Measurements from ENCODE around the gene SACM1L.

SACM1L gene

DNA sequence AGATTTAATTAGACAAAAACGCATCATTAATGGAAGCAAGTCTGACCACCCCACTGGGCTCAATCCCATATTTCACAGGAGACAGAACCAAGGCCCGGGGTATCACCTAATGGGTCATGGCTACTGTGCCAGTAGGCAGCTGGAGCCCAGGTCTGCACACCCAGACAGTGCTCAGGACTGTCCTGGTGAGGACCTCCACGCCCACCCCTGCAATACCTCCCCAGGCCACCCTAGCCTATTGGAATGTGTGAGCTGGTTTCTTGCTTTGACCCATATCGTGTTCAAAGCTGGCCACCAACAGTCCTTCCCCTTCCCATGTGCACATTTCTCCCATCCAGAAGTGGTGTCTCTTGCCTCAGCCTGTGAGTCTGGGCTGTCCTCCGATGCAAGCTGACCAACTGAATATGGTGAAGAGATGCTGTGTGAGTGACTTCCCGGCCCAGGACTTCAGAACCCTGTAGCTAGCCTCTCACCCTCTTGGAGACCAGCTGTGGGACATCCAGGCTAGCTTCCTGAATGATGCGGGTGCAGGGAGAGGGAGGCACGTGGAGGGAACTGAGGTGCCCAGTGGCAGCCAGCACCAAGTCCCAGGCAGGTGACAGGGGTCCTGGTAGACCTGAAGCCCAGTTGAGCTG is 88.0 kb downstream of the SACM1L start:
- Histone ChIP-seq H3K9ac (ENCODE audit: low read depth, low read length) (no peak overlapping the region), H3K27ac (ENCODE audit: low read length) (no peak overlapping the region), H4K20me1 (ENCODE audit: insufficient read depth, low read length) (0 out of 2 replicates have a peak, but pooled peaks cover 3% of the 10 kb centered on the region), H2AFZ (ENCODE audit: low read depth, low read length) (no peak overlapping the region), H3K9me3 (ENCODE audit: insufficient read depth, low read length, severe bottlenecking) (no peaks in the 10 kb centered on the region), H3K4me1 (ENCODE audit: insufficient read depth, low read length) (no peaks in the 10 kb centered on the region), H3K79me2 (ENCODE audit: insufficient read depth, low read length) (no peaks in the 10 kb centered on the region), H3K27me3 (ENCODE audit: insufficient read depth, low read length, poor library complexity) (no peaks in the 10 kb centered on the region), H3K36me3 (ENCODE audit: insufficient read depth, low read length) (0 out of 2 replicates have a peak, but pooled peaks cover 2% of the 10 kb centered on the region), H3K4me3 (ENCODE audit: low read depth in 1 of 2, low read length in 2 of 2) (no peak overlapping the region), H3K4me2 (ENCODE audit: insufficient read depth, low read length) (no peak overlapping the region)
- no peak for ATAC-seq (ENCODE audit: insufficient read depth, low read depth)
- TF ChIP-seq, protein P1, sequence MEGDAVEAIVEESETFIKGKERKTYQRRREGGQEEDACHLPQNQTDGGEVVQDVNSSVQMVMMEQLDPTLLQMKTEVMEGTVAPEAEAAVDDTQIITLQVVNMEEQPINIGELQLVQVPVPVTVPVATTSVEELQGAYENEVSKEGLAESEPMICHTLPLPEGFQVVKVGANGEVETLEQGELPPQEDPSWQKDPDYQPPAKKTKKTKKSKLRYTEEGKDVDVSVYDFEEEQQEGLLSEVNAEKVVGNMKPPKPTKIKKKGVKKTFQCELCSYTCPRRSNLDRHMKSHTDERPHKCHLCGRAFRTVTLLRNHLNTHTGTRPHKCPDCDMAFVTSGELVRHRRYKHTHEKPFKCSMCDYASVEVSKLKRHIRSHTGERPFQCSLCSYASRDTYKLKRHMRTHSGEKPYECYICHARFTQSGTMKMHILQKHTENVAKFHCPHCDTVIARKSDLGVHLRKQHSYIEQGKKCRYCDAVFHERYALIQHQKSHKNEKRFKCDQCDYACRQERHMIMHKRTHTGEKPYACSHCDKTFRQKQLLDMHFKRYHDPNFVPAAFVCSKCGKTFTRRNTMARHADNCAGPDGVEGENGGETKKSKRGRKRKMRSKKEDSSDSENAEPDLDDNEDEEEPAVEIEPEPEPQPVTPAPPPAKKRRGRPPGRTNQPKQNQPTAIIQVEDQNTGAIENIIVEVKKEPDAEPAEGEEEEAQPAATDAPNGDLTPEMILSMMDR (IDR thresholded peaks at IDR 0.05; ENCODE audit: borderline replicate concordance, extremely low read depth, low read length, poor library complexity, severe bottlenecking) = no peak
- TF ChIP-seq EZH2 (IDR thresholded peaks at IDR 0.05; ENCODE audit: borderline replicate concordance, low read depth, low read length, severe bottlenecking) = no peak
- DNase-seq = no peak

DNA sequence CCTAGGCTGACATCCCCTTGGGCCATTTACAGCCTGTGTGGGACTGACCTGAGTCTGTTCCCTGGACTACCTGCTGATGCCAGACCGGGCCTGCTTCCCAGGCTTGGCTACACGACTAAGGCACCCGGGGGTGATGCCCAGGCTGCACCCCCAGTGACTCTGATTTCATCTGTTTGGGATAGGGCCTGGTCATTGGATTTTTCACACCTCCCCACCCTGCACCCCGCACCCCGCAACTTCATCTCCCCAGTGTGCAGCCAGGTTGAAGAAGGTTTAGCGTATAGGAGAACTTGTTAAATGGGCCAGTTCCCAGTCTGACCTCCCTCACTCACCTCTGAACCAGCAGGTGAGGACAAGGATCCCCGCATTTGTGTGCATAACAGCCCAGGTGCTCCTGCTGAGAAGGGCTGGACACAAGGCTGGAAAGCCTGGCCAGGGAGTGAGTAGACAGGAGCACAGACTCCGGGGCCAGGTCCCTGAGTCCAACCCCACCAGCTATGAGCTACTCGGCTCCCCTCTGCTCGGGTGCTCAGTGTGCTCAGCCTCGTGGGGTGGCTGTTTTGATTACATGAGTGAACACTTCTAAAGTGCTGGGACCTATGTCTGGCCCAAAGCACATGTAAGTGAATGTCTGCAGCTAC is 88.7 kb downstream of the SACM1L start:
- Histone ChIP-seq H3K27me3 (ENCODE audit: insufficient read depth, low read length, poor library complexity) (no peaks in the 10 kb centered on the region), H3K4me2 (ENCODE audit: insufficient read depth, low read length) (no peak overlapping the region), H2AFZ (ENCODE audit: low read depth, low read length) (no peak overlapping the region), H4K20me1 (ENCODE audit: insufficient read depth, low read length) (0 out of 2 replicates have a peak, but pooled peaks cover 3% of the 10 kb centered on the region), H3K9me3 (ENCODE audit: insufficient read depth, low read length, severe bottlenecking) (no peaks in the 10 kb centered on the region), H3K36me3 (ENCODE audit: insufficient read depth, low read length) (0 out of 2 replicates have a peak, but pooled peaks cover 2% of the 10 kb centered on the region), H3K27ac (ENCODE audit: low read length) (no peak overlapping the region), H3K79me2 (ENCODE audit: insufficient read depth, low read length) (no peaks in the 10 kb centered on the region), H3K9ac (ENCODE audit: low read depth, low read length) (no peak overlapping the region), H3K4me3 (ENCODE audit: low read depth in 1 of 2, low read length in 2 of 2) (no peak overlapping the region), H3K4me1 (ENCODE audit: insufficient read depth, low read length) (no peaks in the 10 kb centered on the region)
- ATAC-seq (ENCODE audit: insufficient read depth, low read depth) (no peak), DNase-seq (no peak)
- TF ChIP-seq, protein P1 (IDR thresholded peaks at IDR 0.05; ENCODE audit: borderline replicate concordance, extremely low read depth, low read length, poor library complexity, severe bottlenecking) = no peak
- TF ChIP-seq EZH2 (IDR thresholded peaks at IDR 0.05; ENCODE audit: borderline replicate concordance, low read depth, low read length, severe bottlenecking) = no peak

DNA sequence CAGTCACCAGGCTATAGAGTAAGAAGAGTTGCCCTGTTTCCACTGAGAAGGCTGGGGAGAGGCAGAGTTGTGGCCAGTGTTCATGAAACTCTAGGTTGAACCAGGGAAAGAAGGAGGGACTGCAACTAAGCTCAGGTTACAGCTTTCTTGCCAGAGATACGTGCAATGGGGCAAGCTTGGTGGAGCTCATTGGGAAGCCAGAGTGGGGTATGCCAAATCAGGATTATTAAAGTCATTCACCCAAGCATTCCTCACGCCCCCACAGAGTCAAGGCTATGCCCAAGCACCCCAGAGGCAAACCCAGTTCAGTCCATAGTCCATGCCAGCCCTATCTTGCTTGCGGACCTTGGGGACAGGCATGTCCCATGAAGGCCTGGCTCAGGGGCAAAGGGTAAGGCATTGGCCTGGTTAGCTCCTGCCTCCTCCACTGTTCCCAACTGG is 89.6 kb downstream of the SACM1L start:
- no peak overlapping the region for H3K4me2 ChIP-seq (ENCODE audit: insufficient read depth, low read length)
- DNase-seq (no peak), ATAC-seq (ENCODE audit: insufficient read depth, low read depth) (no peak)
- no peak overlapping the region for H3K9ac ChIP-seq (ENCODE audit: low read depth, low read length)
- no peak overlapping the region for H3K27ac ChIP-seq (ENCODE audit: low read length)
- H3K79me2 ChIP-seq (ENCODE audit: insufficient read depth, low read length) = no peaks in the 10 kb centered on the region
- no peaks in the 10 kb centered on the region for H3K4me1 ChIP-seq (ENCODE audit: insufficient read depth, low read length)
- no peaks in the 10 kb centered on the region for H3K9me3 ChIP-seq (ENCODE audit: insufficient read depth, low read length, severe bottlenecking)
- H2AFZ ChIP-seq (ENCODE audit: low read depth, low read length) = no peak overlapping the region
- H3K4me3 ChIP-seq (ENCODE audit: low read depth in 1 of 2, low read length in 2 of 2) = no peak overlapping the region
- 0 out of 2 replicates have a peak, but pooled peaks cover 3% of the 10 kb centered on the region for H4K20me1 ChIP-seq (ENCODE audit: insufficient read depth, low read length)
- TF ChIP-seq EZH2 (IDR thresholded peaks at IDR 0.05; ENCODE audit: borderline replicate concordance, low read depth, low read length, severe bottlenecking) = no peak
- TF ChIP-seq, protein P1 (IDR thresholded peaks at IDR 0.05; ENCODE audit: borderline replicate concordance, extremely low read depth, low read length, poor library complexity, severe bottlenecking) = no peak
- 0 out of 2 replicates have a peak, but pooled peaks cover 2% of the 10 kb centered on the region for H3K36me3 ChIP-seq (ENCODE audit: insufficient read depth, low read length)
- no peaks in the 10 kb centered on the region for H3K27me3 ChIP-seq (ENCODE audit: insufficient read depth, low read length, poor library complexity)
